Stimulated activated CD4-positive, alpha-beta T cell treated with anti-CD3 and anti-CD28 coated beads, Interleukin-1b, Interleukin-23, amount 100 ng/mL, for 4 hours (primary cell): ENCODE results near the gene PRPF38A.

ENCODE experiments used
- DNase-seq, 2 donors: peaks; one replicate each; pipeline ENCODE4 v3.0.0-alpha.2; 2020; ENCODE audit warnings: low read depth in 2 of 2

PRPF38A gene

GRCh38 chr1:52400131-52400530, 4.3 kb upstream of the PRPF38A start:
- no peak for DNase-seq

GRCh38 chr1:52402860-52403240, 1.6 kb upstream of the PRPF38A start:
- no peak for DNase-seq

- peak in 1 of 2 donors; percentile 12 for DNase-seq
Measured at GRCh38 chr1:52403566-52404115, 761 bp upstream of the PRPF38A start.

GRCh38 chr1:52404975-52405338, 555 bp downstream of the PRPF38A start:
- DNase-seq: no peak

- DNase-seq: no peak
Measured at GRCh38 chr1:52413410-52413989, 9.1 kb downstream of the PRPF38A start.

GRCh38 chr1:52414942-52415341, 10.5 kb downstream of the PRPF38A start:
- DNase-seq: no peak

- no peak for DNase-seq
Measured at GRCh38 chr1:52416811-52417210, 12.4 kb downstream of the PRPF38A start.

- DNase-seq: no peak
Measured at GRCh38 chr1:52420713-52421112, 16.3 kb downstream of the PRPF38A start.

- DNase-seq: no peak
Measured at GRCh38 chr1:52423055-52423454, 18.7 kb downstream of the PRPF38A start.

GRCh38 chr1:52423771-52424170, 19.4 kb downstream of the PRPF38A start:
- peak; percentile 18 to 41 for DNase-seq

- peak in 1 of 2 donors; percentile 14 for DNase-seq
Measured at GRCh38 chr1:52424231-52424636, 19.8 kb downstream of the PRPF38A start.

- DNase-seq: no peak
Measured at GRCh38 chr1:52424813-52425212, 20.4 kb downstream of the PRPF38A start.

GRCh38 chr1:52426371-52426770, 22.0 kb downstream of the PRPF38A start:
- no peak for DNase-seq

- DNase-seq: no peak
Measured at GRCh38 chr1:52427152-52427551, 22.8 kb downstream of the PRPF38A start.

GRCh38 chr1:52432807-52433206, 28.4 kb downstream of the PRPF38A start:
- no peak for DNase-seq

- no peak for DNase-seq
Measured at GRCh38 chr1:52435211-52435610, 30.8 kb downstream of the PRPF38A start.

GRCh38 chr1:52435650-52436049, 31.2 kb downstream of the PRPF38A start:
- no peak for DNase-seq

- DNase-seq: no peak
Measured at GRCh38 chr1:52436817-52437216, 32.4 kb downstream of the PRPF38A start.

- no peak for DNase-seq
Measured at GRCh38 chr1:52439976-52440375, 35.6 kb downstream of the PRPF38A start.

GRCh38 chr1:52444463-52444862, 40.1 kb downstream of the PRPF38A start:
- no peak for DNase-seq

- DNase-seq: no peak
Measured at GRCh38 chr1:52454127-52454526, 49.7 kb downstream of the PRPF38A start.

- DNase-seq: no peak
Measured at GRCh38 chr1:52454779-52455178, 50.4 kb downstream of the PRPF38A start.

- DNase-seq: no peak
Measured at GRCh38 chr1:52455686-52456085, 51.3 kb downstream of the PRPF38A start.

- no peak for DNase-seq
Measured at GRCh38 chr1:52460694-52461093, 56.3 kb downstream of the PRPF38A start.
